ENCODE results near the gene SETD4. TPM values are rescaled to one million over a fixed set of nuclear protein-coding genes. Genes with fewer than 3 reads are reported as not detected.

The SETD4 gene
- total and polyA plus RNA-seq, 4 donors, result 2.9 to 12.0 (median 6.8) TPM

- H3K36me3 ChIP-seq (ENCODE audit: control insufficient read depth in 4 of 4, insufficient read depth in 3 of 4, low read depth in 1 of 4, low read length in 3 of 4), result peaks cover 9 to 48% (median 41%) of the 10 kb centered on the region in 4 donors
- H3K9ac ChIP-seq (ENCODE audit: low read depth in 1 of 2, low read length in 2 of 2), result no peak overlapping the region
- DNase-seq (ENCODE audit: low spot score), result no peak
- peaks cover 2 to 9% (median 6%) of the 10 kb centered on the region in 4 donors for H3K4me1 ChIP-seq (ENCODE audit: control insufficient read depth in 4 of 4, insufficient read depth in 4 of 4, low read length in 3 of 4)
- H3K27me3 ChIP-seq (ENCODE audit: control insufficient read depth in 4 of 4, insufficient read depth in 4 of 4, low read length in 3 of 4), result no peaks in the 10 kb centered on the region
- no peak overlapping the region for H3K27ac ChIP-seq (ENCODE audit: low read depth in 1 of 2, low read length in 2 of 2)
- TF ChIP-seq ZBTB33 (IDR thresholded peaks at IDR 0.05) (no peak), RXRA (IDR thresholded peaks at IDR 0.05) (no peak), HNF4G (IDR thresholded peaks at IDR 0.05) (no peak), ATF3 (IDR thresholded peaks at IDR 0.05) (no peak), CTCF (IDR thresholded peaks at IDR 0.05; ENCODE audit: low read depth, low read length, missing input control) (no peak), REST (IDR thresholded peaks at IDR 0.05) (no peak), HNF4A (conservative IDR thresholded peaks at IDR 0.05) (no peak), JUND (IDR thresholded peaks at IDR 0.05) (no peak), EGR1 (IDR thresholded peaks at IDR 0.05; ENCODE audit: low read depth in 2 of 2) (no peak)
- WGBS, result 95% methylated on average over 3 of the region's 3 CpGs
- H3K9me3 ChIP-seq (ENCODE audit: control insufficient read depth in 4 of 4, low read length in 3 of 4), result no peaks in the 10 kb centered on the region
- H3K4me3 ChIP-seq (ENCODE audit: low read depth in 1 of 3, low read length in 3 of 3), result no peak overlapping the region
These were observed 4.8 kb downstream of the SETD4 start for GRCh38 chr21:36055551-36055950.

GRCh38 chr21:36053715-36054062 lies 6.6 kb downstream of the SETD4 start:
- H3K27me3 ChIP-seq (ENCODE audit: control insufficient read depth in 4 of 4, insufficient read depth in 4 of 4, low read length in 3 of 4), result no peaks in the 10 kb centered on the region

More at GRCh38 chr21:36053715-36054062, 6.6 kb downstream of the SETD4 start:
- Histone ChIP-seq H3K9ac (ENCODE audit: low read depth in 1 of 2, low read length in 2 of 2) (no peak overlapping the region), H3K27ac (ENCODE audit: low read depth in 1 of 2, low read length in 2 of 2) (no peak overlapping the region), H3K9me3 (ENCODE audit: control insufficient read depth in 4 of 4, low read length in 3 of 4) (no peaks in the 10 kb centered on the region), H3K4me1 (ENCODE audit: control insufficient read depth in 4 of 4, insufficient read depth in 4 of 4, low read length in 3 of 4) (peaks cover 0 to under 1% (median 0%) of the 10 kb centered on the region in 4 donors), H3K36me3 (ENCODE audit: control insufficient read depth in 4 of 4, insufficient read depth in 3 of 4, low read depth in 1 of 4, low read length in 3 of 4) (peaks cover 9 to 58% (median 44%) of the 10 kb centered on the region in 4 donors), H3K4me3 (ENCODE audit: low read depth in 1 of 3, low read length in 3 of 3) (no peak overlapping the region)
- DNase-seq (ENCODE audit: low spot score), result no peak
- 94% methylated on average over 3 of the region's 3 CpGs for WGBS
- TF ChIP-seq FOXA2 (IDR thresholded peaks at IDR 0.05) (no peak), JUND (IDR thresholded peaks at IDR 0.05) (no peak), HNF4G (IDR thresholded peaks at IDR 0.05) (no peak), NR2F2 (IDR thresholded peaks at IDR 0.05) (no peak), HNF4A (conservative IDR thresholded peaks at IDR 0.05) (no peak), RAD21 (IDR thresholded peaks at IDR 0.05) (no peak), EGR1 (IDR thresholded peaks at IDR 0.05; ENCODE audit: low read depth in 2 of 2) (no peak), TAF1 (conservative IDR thresholded peaks at IDR 0.05) (no peak), REST (IDR thresholded peaks at IDR 0.05) (no peak)

Data from liver (tissue), 9 donors.